HG03097 (cell line): ENCODE results near the gene FRMD7.
"Not testable (repeated sequence)": the region's sequence is repeated elsewhere in the genome, so short reads cannot be mapped to it uniquely, and the experiment has no call there.

Experiments
- ATAC-seq: cut with Tn5 transposase; IDR thresholded peaks from one replicate; pipeline ENCODE4 v1.9.1; 2021; ENCODE audit not compliant: unreplicated experiment, low FRiP score

Gene FRMD7

GRCh38 chrX:132094164-132094563 lies 33.7 kb downstream of the FRMD7 start:
- ATAC-seq: no peak

- ATAC-seq: no peak
Observed at GRCh38 chrX:132093239-132093860, 34.5 kb downstream of the FRMD7 start.

- ATAC-seq: peak; percentile 74
Observed at GRCh38 chrX:132092439-132093065, 35.3 kb downstream of the FRMD7 start.

- no peak for ATAC-seq
Observed at GRCh38 chrX:132090403-132091159, 37.2 kb downstream of the FRMD7 start.

- no peak for ATAC-seq
Observed at GRCh38 chrX:132088864-132089263, 39.0 kb downstream of the FRMD7 start.

- ATAC-seq: no peak
Observed at GRCh38 chrX:132086672-132087071, 41.1 kb downstream of the FRMD7 start.

GRCh38 chrX:132085786-132086185 lies 42.0 kb downstream of the FRMD7 start:
- ATAC-seq: no peak

- ATAC-seq: no peak
Observed at GRCh38 chrX:132077912-132078311, 49.9 kb downstream of the FRMD7 start.

- no peak for ATAC-seq
Observed at GRCh38 chrX:132077414-132077813, 50.4 kb downstream of the FRMD7 start.

GRCh38 chrX:132071254-132071653 lies 56.6 kb downstream of the FRMD7 start:
- ATAC-seq: no peak

GRCh38 chrX:132068405-132068804 lies 59.4 kb downstream of the FRMD7 start:
- ATAC-seq: no peak

- ATAC-seq: no peak
Observed at GRCh38 chrX:132063862-132064261, 64.0 kb downstream of the FRMD7 start.

GRCh38 chrX:132063334-132063733 lies 64.5 kb downstream of the FRMD7 start:
- no peak for ATAC-seq

GRCh38 chrX:132059973-132060540 lies 67.8 kb downstream of the FRMD7 start:
- ATAC-seq: no peak

GRCh38 chrX:132058975-132059374 lies 68.8 kb downstream of the FRMD7 start:
- no peak for ATAC-seq

GRCh38 chrX:132058050-132058449 lies 69.8 kb downstream of the FRMD7 start:
- no peak for ATAC-seq

- not testable (repeated sequence) for ATAC-seq
Observed at GRCh38 chrX:132051778-132052177, 76.0 kb downstream of the FRMD7 start.

GRCh38 chrX:132046533-132046932 lies 81.3 kb downstream of the FRMD7 start:
- no peak for ATAC-seq

- ATAC-seq: no peak
Observed at GRCh38 chrX:132045456-132045855, 82.4 kb downstream of the FRMD7 start.

- ATAC-seq: no peak
Observed at GRCh38 chrX:132044953-132045352, 82.9 kb downstream of the FRMD7 start.

- no peak for ATAC-seq
Observed at GRCh38 chrX:132043977-132044376, 83.8 kb downstream of the FRMD7 start.
